ENCODE data around the gene FAM110D. TPM values are rescaled to one million over a fixed set of nuclear protein-coding genes. Genes with fewer than 3 reads are reported as not detected.

The FAM110D gene
- total RNA-seq, 2 experiments from 2014 or later = not detected

DNA sequence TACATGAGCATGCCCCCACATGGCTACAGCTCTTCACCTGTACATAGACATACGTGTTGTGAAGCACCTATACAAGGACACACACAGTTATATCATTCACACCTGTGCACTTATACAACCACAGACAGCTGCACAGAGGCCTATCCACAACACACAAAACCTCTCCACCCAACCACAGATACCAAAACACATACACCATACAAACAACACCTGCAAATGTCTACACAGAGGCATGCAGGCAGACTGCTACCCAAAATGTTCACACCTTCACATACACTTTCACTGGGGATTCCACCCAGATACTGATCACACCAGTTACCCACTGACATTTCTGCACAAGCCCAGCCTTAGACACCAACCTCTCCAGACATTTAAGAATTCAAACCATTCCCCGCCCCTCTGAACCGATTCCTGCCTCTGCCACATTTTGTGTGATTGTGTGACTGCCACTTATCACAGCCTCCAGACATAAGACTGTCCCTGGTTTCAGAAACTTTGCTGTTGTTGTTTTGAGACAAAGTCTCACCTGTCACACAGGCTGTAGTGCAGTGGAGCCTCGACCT lies 7.9 kb downstream of the FAM110D start:
- DNase-seq = no peak
- Mint-ChIP-seq H3K4me1 (ENCODE audit: low read depth) (peaks cover 25% of the 10 kb centered on the region), H3K4me3 (no peak overlapping the region), H3K9me3 (no peaks in the 10 kb centered on the region), H3K27me3 (peaks cover 13% of the 10 kb centered on the region), H3K36me3 (peaks cover 2% of the 10 kb centered on the region), H3K27ac (no peak overlapping the region)
- ChIA-PET CTCF (no interaction called here), POLR2A (no interaction called here)
- intact Hi-C loops (cut with micrococcal nuclease) = loop anchor here (5.0 kb wide), 1 partner anchor 156 kb away; no protein-coding TSS in a partner anchor

DNA sequence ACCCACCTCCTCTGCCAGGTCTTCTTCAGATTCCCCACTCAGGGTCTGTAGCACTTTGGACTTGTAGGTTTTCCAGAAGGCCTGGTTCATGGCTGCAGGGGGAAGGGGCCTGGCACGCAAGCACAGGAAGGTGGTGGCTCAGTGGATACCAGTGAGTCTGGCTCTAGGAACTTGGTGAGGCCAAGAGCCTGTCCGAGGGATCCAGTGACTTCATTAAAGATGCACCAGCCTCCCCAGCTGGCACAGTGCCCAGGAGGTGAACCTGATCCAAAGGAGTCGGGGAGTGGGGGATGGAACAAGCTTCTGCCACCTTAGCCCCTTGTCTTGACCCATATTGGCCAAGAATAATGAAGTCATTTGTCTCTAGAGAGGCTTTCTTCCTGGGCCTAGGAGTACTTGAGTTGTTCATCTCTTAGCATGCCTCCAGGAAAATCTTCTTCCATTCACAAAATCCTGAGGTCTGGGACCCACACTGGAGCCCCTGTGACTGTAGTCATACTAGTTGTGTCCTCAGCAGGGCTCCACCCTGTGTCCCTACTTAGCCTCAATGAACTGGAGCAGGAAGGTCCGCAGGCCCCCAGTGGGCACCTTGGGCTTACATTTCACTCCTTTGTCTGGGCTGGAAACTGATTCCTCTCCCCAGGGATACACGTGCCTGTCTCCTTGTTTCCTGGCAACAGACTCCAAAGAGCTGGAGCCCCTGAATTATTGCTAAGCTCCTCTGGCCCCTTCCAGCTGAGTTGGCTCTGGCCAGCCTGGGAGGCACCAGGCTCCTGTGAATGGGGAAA lies 9.7 kb downstream of the FAM110D start, which contains the start of gene C1orf232:
Gene C1orf232 (minus strand): TSS at position 554 of the 788 bp plus-strand sequence. CDS start 464 bp downstream, at position 90.
- H3K27ac Mint-ChIP-seq = peak within 1 kb of the TSS; percentile 72
- ChIA-PET POLR2A (interaction anchor here (1.3 to 2.2 kb wide), 2 partner anchors 10 to 66 kb away, joined by 3 to 19 read pairs; partner anchors contain the start of gene CEP85), CTCF (interaction anchor here (0.8 to 3.1 kb wide), 13 partner anchors 11 to 247 kb away, joined by 3 to 80 read pairs (median 12); partner anchors contain the start of genes CD52, CEP85 and FAM110D)
- no peaks in the 10 kb centered on the region for H3K9me3 Mint-ChIP-seq
- DNase-seq = no peak
- H3K4me1 Mint-ChIP-seq (ENCODE audit: low read depth) = peaks cover 21% of the 10 kb centered on the region
- peaks cover 5% of the 10 kb centered on the region for H3K36me3 Mint-ChIP-seq
- peak within 1 kb of the TSS; percentile 83 for H3K4me3 Mint-ChIP-seq
- intact Hi-C loops (cut with micrococcal nuclease) = loop anchor here (1.0 to 5.0 kb wide), 3 partner anchors 42 to 154 kb away; no protein-coding TSS in a partner anchor
- peaks cover 4% of the 10 kb centered on the region for H3K27me3 Mint-ChIP-seq

DNA sequence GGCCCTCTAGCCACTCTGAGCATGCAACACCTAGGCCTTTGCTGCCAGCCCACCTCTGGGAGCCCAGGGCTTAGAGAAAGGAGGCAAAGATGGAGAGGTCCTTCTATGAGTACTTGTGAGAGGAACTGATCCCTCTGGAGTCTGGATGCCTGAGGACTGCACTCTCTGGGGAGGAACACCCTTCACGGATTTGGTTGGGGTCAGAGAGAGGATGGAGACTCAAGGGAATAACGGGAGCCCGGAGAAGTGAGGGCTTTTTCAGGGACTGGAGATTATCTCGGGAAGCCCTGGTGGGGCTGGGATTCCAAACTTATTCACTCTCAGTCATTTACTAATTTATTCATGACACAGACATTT lies 10.3 kb downstream of the FAM110D start:
- CTCF ChIA-PET = interaction anchor here (0.6 to 3.1 kb wide), 52 partner anchors 10 to 498 kb away, joined by 3 to 80 read pairs (median 4); partner anchors contain the start of genes CD52, CEP85, DHDDS and FAM110D
- H3K27me3 Mint-ChIP-seq = no peaks in the 10 kb centered on the region
- peaks cover 21% of the 10 kb centered on the region for H3K4me1 Mint-ChIP-seq (ENCODE audit: low read depth)
- no peak for DNase-seq
- peak overlapping the region; percentile 83 for H3K4me3 Mint-ChIP-seq
- H3K36me3 Mint-ChIP-seq = peaks cover 5% of the 10 kb centered on the region
- POLR2A ChIA-PET = interaction anchor here (1.1 to 2.2 kb wide), 3 partner anchors 9 to 65 kb away, joined by 3 to 19 read pairs (median 4); partner anchors contain the start of gene CEP85
- no peaks in the 10 kb centered on the region for H3K9me3 Mint-ChIP-seq
- intact Hi-C loops (cut with micrococcal nuclease) = loop anchor here (1.0 to 5.0 kb wide), 3 partner anchors 42 to 153 kb away; no protein-coding TSS in a partner anchor
- H3K27ac Mint-ChIP-seq = no peak overlapping the region

DNA sequence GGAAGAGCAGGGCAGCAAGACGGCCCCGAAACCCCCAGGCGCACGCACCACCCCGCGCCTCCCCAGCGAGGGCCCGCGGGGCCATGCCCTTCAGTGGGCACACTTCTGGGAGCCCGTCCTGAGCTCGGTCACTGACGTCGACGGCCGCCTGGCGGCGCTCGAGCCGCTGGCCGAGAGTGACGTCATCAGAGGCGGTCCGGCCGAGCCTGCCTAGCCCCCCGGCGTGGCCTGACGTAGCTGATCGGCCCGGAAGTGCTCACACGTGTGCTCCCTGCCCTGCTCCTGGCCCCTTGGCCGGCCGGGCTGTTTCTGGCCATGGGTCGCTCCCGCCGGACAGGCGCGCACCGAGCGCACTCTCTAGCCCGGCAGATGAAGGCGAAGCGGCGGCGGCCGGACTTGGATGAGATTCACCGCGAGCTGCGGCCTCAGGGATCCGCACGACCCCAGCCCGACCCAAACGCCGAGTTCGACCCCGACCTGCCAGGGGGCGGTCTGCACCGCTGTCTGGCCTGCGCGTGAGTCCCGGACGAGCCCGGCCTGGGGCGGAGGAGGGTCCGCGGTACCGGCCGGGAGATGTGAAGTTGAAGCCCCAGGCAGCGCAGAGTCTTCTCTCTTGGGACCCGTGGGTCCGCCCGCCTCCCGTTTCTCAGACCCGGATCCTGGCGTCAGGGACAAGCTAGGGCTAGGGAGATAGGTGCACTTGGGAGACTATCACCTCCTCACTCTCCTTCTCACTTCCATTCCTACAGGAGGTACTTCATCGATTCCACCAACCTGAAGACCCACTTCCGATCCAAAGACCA lies 11.0 kb downstream of the FAM110D start, which contains the start of gene ZNF593:
Gene ZNF593 (plus strand): TSS at position 240 of the 803 bp plus-strand sequence. CDS start 76 bp downstream, at position 316.
- peak; percentile 94 for DNase-seq
- CTCF ChIA-PET = interaction anchor here (0.6 to 3.1 kb wide), 64 partner anchors 9 to 1826 kb away, joined by 3 to 80 read pairs (median 4); partner anchors contain the start of genes CD52, CEP85, DHDDS and FAM110D
- POLR2A ChIA-PET = interaction anchor here (1.0 to 2.2 kb wide), 4 partner anchors 9 to 115 kb away, joined by 3 to 19 read pairs (median 4); partner anchors contain the start of gene CEP85
- H3K9me3 Mint-ChIP-seq = no peaks in the 10 kb centered on the region
- H3K4me1 Mint-ChIP-seq (ENCODE audit: low read depth) = peaks cover 17% of the 10 kb centered on the region
- peaks cover 5% of the 10 kb centered on the region for H3K36me3 Mint-ChIP-seq
- no peaks in the 10 kb centered on the region for H3K27me3 Mint-ChIP-seq
- peak within 1 kb of the TSS; percentile 72 for H3K27ac Mint-ChIP-seq
- intact Hi-C loops (cut with micrococcal nuclease) = loop anchor here (1.0 to 5.0 kb wide), 3 partner anchors 43 to 152 kb away; no protein-coding TSS in a partner anchor
- peak within 1 kb of the TSS; percentile 83 for H3K4me3 Mint-ChIP-seq

DNA sequence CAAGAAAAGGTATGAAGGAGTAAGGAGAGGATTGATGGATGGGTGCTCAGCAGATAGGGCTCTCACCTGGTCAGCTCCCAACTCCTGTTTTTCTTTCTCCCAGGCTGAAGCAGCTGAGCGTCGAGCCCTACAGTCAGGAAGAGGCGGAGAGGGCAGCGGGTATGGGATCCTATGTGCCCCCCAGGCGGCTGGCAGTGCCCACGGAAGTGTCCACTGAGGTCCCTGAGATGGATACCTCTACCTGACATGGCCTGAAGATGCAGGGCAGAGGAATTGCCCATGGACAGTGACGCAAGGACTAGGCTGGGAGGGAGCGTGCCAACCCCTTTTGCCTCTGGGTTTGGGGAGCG lies 11.6 kb downstream of the FAM110D start:
- Mint-ChIP-seq H3K27me3 (no peaks in the 10 kb centered on the region), H3K9me3 (no peaks in the 10 kb centered on the region), H3K27ac (peak overlapping the region; percentile 72), H3K4me1 (ENCODE audit: low read depth) (peaks cover 17% of the 10 kb centered on the region), H3K36me3 (peaks cover 5% of the 10 kb centered on the region), H3K4me3 (peak overlapping the region; percentile 83)
- DNase-seq = no peak
- intact Hi-C loops (cut with micrococcal nuclease) = no loop called here
- ChIA-PET POLR2A (interaction anchor here (1.0 to 2.2 kb wide), 2 partner anchors 64 to 115 kb away, joined by 4 to 19 read pairs; partner anchors contain the start of gene CEP85), CTCF (interaction anchor here (0.7 to 3.1 kb wide), 31 partner anchors 10 to 1827 kb away, joined by 3 to 80 read pairs (median 6); partner anchors contain the start of genes CD52, CEP85, FAM110D and MTFR1L)

DNA sequence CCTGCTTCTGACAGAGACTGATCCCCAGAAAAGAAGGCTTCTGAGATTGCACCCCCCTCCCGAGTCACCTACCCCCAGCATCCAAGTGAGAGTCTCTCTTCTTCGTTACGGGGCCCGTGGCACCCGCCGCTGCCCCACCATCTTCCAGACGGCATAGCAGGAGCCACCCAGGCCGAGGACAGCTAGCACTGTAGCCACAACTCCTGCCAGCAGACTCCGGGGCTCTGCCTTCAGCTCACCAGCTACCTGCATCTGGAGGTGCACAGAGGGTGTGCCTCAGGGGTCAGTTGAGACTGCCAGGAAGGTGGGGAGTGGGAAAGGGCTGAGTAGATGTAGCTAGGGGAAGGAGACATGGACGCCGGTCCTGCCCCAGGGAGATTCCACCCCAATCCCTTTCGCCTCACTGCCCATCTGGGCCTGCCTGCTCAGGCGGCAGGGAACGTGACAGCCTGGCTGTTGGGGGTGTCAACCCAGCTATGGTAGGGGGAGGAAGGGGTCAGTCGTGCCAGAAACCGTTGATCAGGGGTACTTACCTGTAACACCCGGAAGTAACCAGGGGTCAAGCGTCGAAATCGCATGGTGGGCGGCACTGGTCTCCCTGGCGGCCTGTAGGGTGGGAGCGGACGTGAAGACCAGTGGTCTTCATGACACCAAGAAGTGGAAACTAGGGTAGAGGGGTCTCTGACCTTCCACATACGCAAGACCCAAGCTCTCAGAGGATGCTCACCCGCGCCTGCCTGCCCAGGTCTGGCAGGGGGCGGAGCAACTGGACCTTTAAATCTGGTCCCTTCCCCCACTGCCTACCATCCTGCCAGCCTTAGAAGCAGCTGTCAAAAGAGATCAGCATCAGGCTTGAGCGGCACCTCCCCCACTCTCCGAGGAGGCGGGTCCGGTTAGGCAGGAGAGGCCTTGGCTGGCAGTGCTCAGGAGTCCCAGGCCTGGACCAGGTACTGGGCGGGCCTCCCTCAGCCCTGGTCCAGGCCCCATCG lies 12.5 kb downstream of the FAM110D start, which contains the start of gene ZNF593OS:
Gene ZNF593OS (minus strand): TSS at position 749 of the 989 bp plus-strand sequence. CDS start 171 bp downstream, at position 578.
- Mint-ChIP-seq H3K27me3 (no peaks in the 10 kb centered on the region), H3K4me3 (peak within 1 kb of the TSS; percentile 83), H3K4me1 (ENCODE audit: low read depth) (peaks cover 15% of the 10 kb centered on the region), H3K36me3 (peaks cover 5% of the 10 kb centered on the region), H3K27ac (no peak within 1 kb of the TSS), H3K9me3 (no peaks in the 10 kb centered on the region)
- DNase-seq = no peak
- ChIA-PET CTCF (interaction anchor here (1.0 to 1.6 kb wide), 5 partner anchors 26 to 192 kb away, joined by 3 to 9 read pairs (median 3); partner anchors contain the start of gene CEP85), POLR2A (interaction anchor here (1.0 to 1.2 kb wide), 2 partner anchors 62 to 64 kb away, joined by 3 to 4 read pairs; partner anchors contain the start of gene CEP85)
- intact Hi-C loops (cut with micrococcal nuclease) = no loop called here

DNA sequence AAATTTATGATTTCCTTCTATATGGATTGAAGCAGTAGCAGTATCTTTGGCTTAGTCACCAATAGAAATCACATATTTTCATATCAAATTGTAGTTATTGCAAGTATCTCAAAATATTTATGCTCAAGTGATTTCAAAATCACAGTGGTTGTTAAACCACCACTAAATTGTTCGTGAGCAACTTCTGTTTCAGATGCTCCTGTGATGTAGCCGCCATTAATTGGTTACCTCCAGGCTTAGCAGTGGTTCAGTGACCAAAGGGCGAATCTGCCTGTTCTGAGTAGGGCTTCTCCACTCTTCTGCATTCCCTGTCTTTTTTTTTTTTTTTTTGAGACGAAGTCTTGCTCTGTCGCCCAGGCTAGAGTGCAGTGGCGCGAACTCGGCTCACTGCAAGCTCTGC lies 16.5 kb downstream of the FAM110D start:
- CTCF ChIA-PET = no interaction called here
- H3K27me3 Mint-ChIP-seq = no peaks in the 10 kb centered on the region
- POLR2A ChIA-PET = interaction anchor here (0.6 kb wide), 1 partner anchor 17 kb away, joined by 3 read pairs; no protein-coding TSS in a partner anchor
- no peak overlapping the region for H3K4me3 Mint-ChIP-seq
- H3K36me3 Mint-ChIP-seq = peaks cover 5% of the 10 kb centered on the region
- H3K27ac Mint-ChIP-seq = no peak overlapping the region
- no peak for DNase-seq
- no peaks in the 10 kb centered on the region for H3K9me3 Mint-ChIP-seq
- intact Hi-C loops (cut with micrococcal nuclease) = no loop called here
- H3K4me1 Mint-ChIP-seq (ENCODE audit: low read depth) = peaks cover 13% of the 10 kb centered on the region

DNA sequence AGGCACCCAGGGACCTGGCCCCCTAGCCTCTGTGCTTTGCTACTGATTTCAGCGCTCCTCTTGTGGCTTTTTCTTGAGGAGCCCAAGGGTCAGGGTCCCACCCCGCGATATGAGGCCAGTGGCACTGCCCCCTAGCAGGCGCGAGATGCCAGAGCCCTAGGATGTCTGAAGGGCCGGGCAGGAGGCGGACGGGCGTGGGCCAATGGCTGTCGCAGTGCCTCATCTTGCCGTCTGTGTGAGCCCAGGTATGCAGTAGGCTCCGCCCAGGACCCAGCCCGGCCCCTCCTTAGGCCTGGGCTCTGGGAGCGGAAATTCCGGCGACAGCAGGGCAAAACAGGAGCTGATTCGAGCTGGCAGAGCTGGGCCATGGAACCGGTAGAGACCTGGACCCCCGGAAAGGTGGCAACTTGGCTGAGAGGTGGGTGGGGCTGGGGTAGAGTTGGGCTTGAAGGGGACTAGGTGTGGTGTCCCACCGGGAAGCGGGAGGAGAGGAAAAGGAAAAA lies 18.4 kb downstream of the FAM110D start, which contains the start of gene CNKSR1:
Gene CNKSR1 (plus strand): TSS at position 310 of the 503 bp plus-strand sequence. CDS start 57 bp downstream, at position 367.
- ChIA-PET POLR2A (interaction anchor here (0.8 kb wide), 1 partner anchor 75 kb away, joined by 3 read pairs; no protein-coding TSS in a partner anchor), CTCF (interaction anchor here (3.0 kb wide), 1 partner anchor 32 kb away, joined by 9 read pairs; no protein-coding TSS in a partner anchor)
- Mint-ChIP-seq H3K4me1 (ENCODE audit: low read depth) (peaks cover 5% of the 10 kb centered on the region), H3K27ac (no peak within 1 kb of the TSS), H3K9me3 (no peaks in the 10 kb centered on the region), H3K36me3 (peaks cover 2% of the 10 kb centered on the region), H3K4me3 (peak within 1 kb of the TSS; percentile 56), H3K27me3 (no peaks in the 10 kb centered on the region)
- DNase-seq = no peak
- intact Hi-C loops (cut with micrococcal nuclease) = no loop called here

DNA sequence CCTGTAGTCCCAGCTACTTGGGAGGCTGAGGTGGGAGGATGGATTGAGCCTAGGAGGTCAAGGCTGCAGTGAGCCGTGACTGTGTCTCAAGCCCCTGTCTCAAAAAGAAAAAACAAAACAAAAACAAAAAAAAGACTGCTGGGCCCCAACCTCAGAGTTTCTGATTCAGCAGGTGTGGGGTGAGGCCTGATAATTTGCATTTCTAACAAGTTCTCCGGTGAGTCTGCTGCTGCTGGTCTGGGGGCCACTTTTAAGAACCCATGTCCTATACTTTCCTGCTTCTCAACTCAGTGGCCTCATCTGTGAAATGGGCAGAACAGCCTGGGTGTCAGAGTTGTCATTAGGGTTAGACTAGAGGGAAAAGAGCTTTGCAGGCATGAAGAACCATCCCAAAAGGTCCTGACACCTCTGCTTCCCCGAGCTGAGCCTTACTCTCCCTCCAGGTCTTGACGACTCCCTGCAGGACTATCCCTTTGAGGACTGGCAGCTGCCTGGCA lies 21.2 kb downstream of the FAM110D start:
- Mint-ChIP-seq H3K4me3 (no peak overlapping the region), H3K27ac (no peak overlapping the region), H3K36me3 (no peaks in the 10 kb centered on the region), H3K4me1 (ENCODE audit: low read depth) (peaks cover 5% of the 10 kb centered on the region), H3K27me3 (no peaks in the 10 kb centered on the region), H3K9me3 (no peaks in the 10 kb centered on the region)
- intact Hi-C loops (cut with micrococcal nuclease) = no loop called here
- POLR2A ChIA-PET = no interaction called here
- CTCF ChIA-PET = interaction anchor here (1.6 kb wide), 1 partner anchor 54 kb away, joined by 7 read pairs; the partner anchor contains the start of gene CEP85
- no peak for DNase-seq
